Measurements from ENCODE around the gene SLIT3. TPM values are rescaled to one million over a fixed set of nuclear protein-coding genes. Genes with fewer than 3 reads are reported as not detected.

The SLIT3 gene
- total and polyA plus RNA-seq, 2 donors (not counting 3 experiments of a cell fraction or from before 2014, with no cell fraction given), result 0.90 to 1.0 TPM

- H3K36me3 ChIP-seq (ENCODE audit: control insufficient read depth in 2 of 2, extremely low read depth in 1 of 2, insufficient read depth in 2 of 2, low read length in 2 of 2), result no peaks in the 10 kb centered on the region
- H3K79me2 ChIP-seq (ENCODE audit: control insufficient read depth, insufficient read depth, low read length), result no peaks in the 10 kb centered on the region
- H2AFZ ChIP-seq (ENCODE audit: low read depth, low read length), result no peak overlapping the region
- H3K4me2 ChIP-seq (ENCODE audit: insufficient read depth, low read length), result no peak overlapping the region
- DNase-seq (ENCODE audit: low read depth, low spot score) (no peak), FAIRE-seq (no peak)
- H3K9me1 ChIP-seq (replicated peaks; ENCODE audit: control insufficient read depth, extremely low read depth, insufficient read depth, low read length), result no peaks in the 10 kb centered on the region
- H3K9ac ChIP-seq (replicated peaks; ENCODE audit: extremely low read depth, insufficient read depth, low read length), result no peak overlapping the region
- no peak overlapping the region for H3K27ac ChIP-seq (ENCODE audit: insufficient read depth, low read depth, low read length)
- TF ChIP-seq EZH2 (IDR thresholded peaks at IDR 0.05; ENCODE audit: borderline replicate concordance, low read depth, low read length, severe bottlenecking) (no peak), FOS (IDR thresholded peaks at IDR 0.05; ENCODE audit: borderline replicate concordance, insufficient read depth, low read length) (no peak), MYC (IDR thresholded peaks at IDR 0.05; ENCODE audit: low read depth, low read length) (no peak), GATA2 (IDR thresholded peaks at IDR 0.05; ENCODE audit: insufficient read depth, insufficient read length, low read depth, low read length) (no peak), POLR2A (IDR thresholded peaks at IDR 0.05; ENCODE audit: low read depth, low read length) (no peak), POLR2AphosphoS5 (IDR thresholded peaks at IDR 0.05; ENCODE audit: insufficient read depth, low read depth, low read length) (no peak)
- H4K20me1 ChIP-seq (replicated peaks; ENCODE audit: control insufficient read depth, extremely low read depth, insufficient read depth, low read length), result no peaks in the 10 kb centered on the region
- no peaks in the 10 kb centered on the region for H3K9me3 ChIP-seq (replicated peaks; ENCODE audit: control insufficient read depth, insufficient read depth, low read length)
- POLR2A ChIA-PET, result no interaction called here
- CTCF ChIA-PET, result interaction anchor here (1.7 kb wide), 1 partner anchor 16 kb away, joined by 5 read pairs; no protein-coding TSS in a partner anchor
- dilution Hi-C loops (cut with MboI; ENCODE audit: extremely low pct_ligation_motif_present, low sequenced_read_pairs) (no loop called here), intact Hi-C loops (cut with micrococcal nuclease) (no loop called here)
- no TSS peak for BruUV-seq (replicated peaks)
- H3K4me1 ChIP-seq (ENCODE audit: control insufficient read depth, extremely low read depth, insufficient read depth, low read length), result no peaks in the 10 kb centered on the region
- no peaks in the 10 kb centered on the region for H3K27me3 ChIP-seq (ENCODE audit: control insufficient read depth in 2 of 2, insufficient read depth in 2 of 2, low read length in 2 of 2)
- H3K4me3 ChIP-seq (replicated peaks in 1 of 3; ENCODE audit: insufficient read depth in 1 of 3, low read depth in 1 of 3, low read length in 3 of 3), result no peak overlapping the region
These were observed 545.3 kb downstream of the SLIT3 start for GRCh38 chr5:168755548-168756093.

GRCh38 chr5:168753691-168754254, 547.2 kb downstream of the SLIT3 start:
- no peaks in the 10 kb centered on the region for H3K79me2 ChIP-seq (ENCODE audit: control insufficient read depth, insufficient read depth, low read length)
- H3K4me3 ChIP-seq (replicated peaks in 1 of 3; ENCODE audit: insufficient read depth in 1 of 3, low read depth in 1 of 3, low read length in 3 of 3), result no peak overlapping the region
- H4K20me1 ChIP-seq (replicated peaks; ENCODE audit: control insufficient read depth, extremely low read depth, insufficient read depth, low read length), result no peaks in the 10 kb centered on the region
- no peaks in the 10 kb centered on the region for H3K4me1 ChIP-seq (ENCODE audit: control insufficient read depth, extremely low read depth, insufficient read depth, low read length)
- no peak for DNase-seq (ENCODE audit: low read depth, low spot score)
- dilution Hi-C loops (cut with MboI; ENCODE audit: extremely low pct_ligation_motif_present, low sequenced_read_pairs), result no loop called here
- no peaks in the 10 kb centered on the region for H3K9me1 ChIP-seq (replicated peaks; ENCODE audit: control insufficient read depth, extremely low read depth, insufficient read depth, low read length)
- POLR2A ChIA-PET, result no interaction called here
- H3K36me3 ChIP-seq (ENCODE audit: control insufficient read depth in 2 of 2, extremely low read depth in 1 of 2, insufficient read depth in 2 of 2, low read length in 2 of 2), result no peaks in the 10 kb centered on the region
- no peak overlapping the region for H3K4me2 ChIP-seq (ENCODE audit: insufficient read depth, low read length)
- no peak for FAIRE-seq
- H3K27me3 ChIP-seq (ENCODE audit: control insufficient read depth in 2 of 2, insufficient read depth in 2 of 2, low read length in 2 of 2), result no peaks in the 10 kb centered on the region
- no peak for TF ChIP-seq MAX (IDR thresholded peaks at IDR 0.05; ENCODE audit: insufficient read depth, insufficient read length)
- no peak for TF ChIP-seq GATA2 (IDR thresholded peaks at IDR 0.05; ENCODE audit: insufficient read depth, insufficient read length, low read depth, low read length)
- no peak for TF ChIP-seq CTCF (IDR thresholded peaks at IDR 0.05; ENCODE audit: extremely low read depth in 1 of 2, insufficient read depth in 1 of 2, low read depth in 1 of 2, low read length in 2 of 2)
- no peak for TF ChIP-seq JUN (IDR thresholded peaks at IDR 0.05; ENCODE audit: borderline replicate concordance, insufficient read depth, insufficient read length, low read depth)
- no peak for TF ChIP-seq POLR2AphosphoS5 (IDR thresholded peaks at IDR 0.05; ENCODE audit: insufficient read depth, low read depth, low read length)
- no peak for TF ChIP-seq FOS (IDR thresholded peaks at IDR 0.05; ENCODE audit: borderline replicate concordance, insufficient read depth, low read length)
- no peak for TF ChIP-seq MYC (IDR thresholded peaks at IDR 0.05; ENCODE audit: low read depth, low read length)
- TF ChIP-seq POLR2A (IDR thresholded peaks at IDR 0.05; ENCODE audit: low read depth, low read length), result no peak
- TF ChIP-seq EZH2 (IDR thresholded peaks at IDR 0.05; ENCODE audit: borderline replicate concordance, low read depth, low read length, severe bottlenecking), result no peak
- intact Hi-C loops (cut with micrococcal nuclease), result no loop called here
- H3K9me3 ChIP-seq (replicated peaks; ENCODE audit: control insufficient read depth, insufficient read depth, low read length), result no peaks in the 10 kb centered on the region
- no peak overlapping the region for H3K9ac ChIP-seq (replicated peaks; ENCODE audit: extremely low read depth, insufficient read depth, low read length)
- no peak overlapping the region for H3K27ac ChIP-seq (ENCODE audit: insufficient read depth, low read depth, low read length)
- CTCF ChIA-PET, result no interaction called here
- no peak overlapping the region for H2AFZ ChIP-seq (ENCODE audit: low read depth, low read length)
- no TSS peak for BruUV-seq (replicated peaks)
